ENCODE data around the gene CASZ1. TPM values are rescaled to one million over a fixed set of nuclear protein-coding genes. Genes with fewer than 3 reads are reported as not detected.

Gene CASZ1
- total and polyA plus RNA-seq, 2 donors (not counting 1 experiment from before 2014, with no cell fraction given): 0.34 to 0.50 TPM

DNA sequence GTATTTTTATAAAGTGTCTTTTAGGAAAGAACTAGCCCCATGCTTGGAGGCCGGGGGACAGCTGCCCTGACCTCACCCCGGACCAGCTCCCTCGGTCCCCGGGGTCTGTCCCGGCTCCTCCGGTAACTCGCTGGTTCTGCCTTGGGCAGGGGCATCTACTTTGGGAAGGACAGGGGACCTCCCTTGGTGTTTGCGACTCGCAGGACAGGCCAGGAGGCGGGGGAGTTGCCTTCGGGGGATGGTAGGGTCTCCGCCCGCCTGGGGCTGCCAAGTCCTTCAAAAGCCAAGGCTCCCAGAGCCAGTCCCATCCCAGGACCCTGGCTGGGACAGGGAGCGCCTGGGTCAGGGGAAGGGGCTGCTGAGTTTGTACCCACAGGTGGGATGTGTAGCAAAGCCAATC is 163.8 kb downstream of the CASZ1 start:
- no peak overlapping the region for H3K4me2 ChIP-seq (ENCODE audit: extremely low read depth, insufficient read depth, low read length)
- no peak for DNase-seq (ENCODE audit: low read depth in 2 of 2)
- no peak overlapping the region for H3K27ac ChIP-seq (ENCODE audit: insufficient read depth, low read length)
- no peaks in the 10 kb centered on the region for H3K4me1 ChIP-seq (ENCODE audit: control insufficient read depth, extremely low read depth, insufficient read depth, low read length)
- no peaks in the 10 kb centered on the region for H3K9me3 ChIP-seq (ENCODE audit: control insufficient read depth, insufficient read depth, low read depth, low read length)
- no peaks in the 10 kb centered on the region for H3K27me3 ChIP-seq (ENCODE audit: control insufficient read depth, insufficient read depth, low read length)
- H3K36me3 ChIP-seq (ENCODE audit: control insufficient read depth, insufficient read depth, low read length): peaks cover 2% of the 10 kb centered on the region
- TF ChIP-seq EZH2 (IDR thresholded peaks at IDR 0.05; ENCODE audit: low read length, missing control alignments): no peak
- TF ChIP-seq, protein P1, sequence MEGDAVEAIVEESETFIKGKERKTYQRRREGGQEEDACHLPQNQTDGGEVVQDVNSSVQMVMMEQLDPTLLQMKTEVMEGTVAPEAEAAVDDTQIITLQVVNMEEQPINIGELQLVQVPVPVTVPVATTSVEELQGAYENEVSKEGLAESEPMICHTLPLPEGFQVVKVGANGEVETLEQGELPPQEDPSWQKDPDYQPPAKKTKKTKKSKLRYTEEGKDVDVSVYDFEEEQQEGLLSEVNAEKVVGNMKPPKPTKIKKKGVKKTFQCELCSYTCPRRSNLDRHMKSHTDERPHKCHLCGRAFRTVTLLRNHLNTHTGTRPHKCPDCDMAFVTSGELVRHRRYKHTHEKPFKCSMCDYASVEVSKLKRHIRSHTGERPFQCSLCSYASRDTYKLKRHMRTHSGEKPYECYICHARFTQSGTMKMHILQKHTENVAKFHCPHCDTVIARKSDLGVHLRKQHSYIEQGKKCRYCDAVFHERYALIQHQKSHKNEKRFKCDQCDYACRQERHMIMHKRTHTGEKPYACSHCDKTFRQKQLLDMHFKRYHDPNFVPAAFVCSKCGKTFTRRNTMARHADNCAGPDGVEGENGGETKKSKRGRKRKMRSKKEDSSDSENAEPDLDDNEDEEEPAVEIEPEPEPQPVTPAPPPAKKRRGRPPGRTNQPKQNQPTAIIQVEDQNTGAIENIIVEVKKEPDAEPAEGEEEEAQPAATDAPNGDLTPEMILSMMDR (conservative IDR thresholded peaks at IDR 0.05 in 1 of 2, IDR thresholded peaks at IDR 0.05 in 1 of 2; ENCODE audit: low read depth in 1 of 2, low read length in 2 of 2): no peak
- no peak overlapping the region for H3K9ac ChIP-seq (ENCODE audit: insufficient read depth, low read length)
- H3K4me3 ChIP-seq (replicated peaks in 1 of 4; ENCODE audit: control extremely low read depth in 1 of 4, insufficient read depth in 1 of 4, low read depth in 3 of 4, low read length in 4 of 4): no peak overlapping the region
- no peak overlapping the region for H2AFZ ChIP-seq (ENCODE audit: low read length)
- no peaks in the 10 kb centered on the region for H3K79me2 ChIP-seq (ENCODE audit: control insufficient read depth, insufficient read depth, low read length)
- H4K20me1 ChIP-seq (ENCODE audit: control insufficient read depth, extremely low read depth, insufficient read depth, low read length): no peaks in the 10 kb centered on the region

DNA sequence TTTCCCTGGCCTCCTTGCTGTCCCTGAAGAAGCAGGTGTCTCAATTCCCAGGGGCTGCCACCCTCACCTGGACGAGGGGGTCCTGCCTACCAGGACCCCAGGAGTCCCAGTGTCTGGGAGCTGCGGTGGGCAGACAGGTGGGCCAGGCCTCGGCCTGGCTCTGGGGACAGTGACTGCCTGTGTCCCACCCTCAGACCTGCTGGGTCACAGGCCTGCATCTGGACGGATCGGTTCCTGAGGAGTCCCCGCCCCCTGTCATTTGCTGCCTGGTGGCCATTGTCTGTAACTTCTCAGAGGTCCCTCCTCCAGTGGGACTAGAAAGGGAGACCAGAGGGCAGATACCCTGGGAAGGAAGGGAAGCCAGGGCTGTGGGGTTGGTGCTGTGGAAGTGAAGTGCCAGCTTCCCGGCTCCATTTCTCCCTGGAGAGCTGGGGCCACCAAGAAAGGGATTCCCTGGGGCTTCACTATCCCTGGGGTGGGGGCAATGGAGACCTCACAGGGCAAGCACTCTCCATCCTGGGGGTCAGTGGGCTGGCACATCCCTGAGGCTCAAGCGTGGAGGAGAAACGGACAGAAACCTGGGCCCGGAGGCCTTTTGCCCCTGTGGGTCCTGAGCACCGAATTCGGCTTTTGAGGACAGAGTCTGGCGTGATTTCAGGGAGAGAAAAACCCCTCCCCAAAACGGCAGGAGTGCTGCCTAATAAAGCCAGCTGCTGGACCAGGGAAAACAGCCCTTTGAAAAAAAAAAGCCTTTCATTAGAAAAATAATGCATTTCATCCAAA is 164.4 kb downstream of the CASZ1 start:
- peak in 1 of 2 donors; percentile 20 for DNase-seq (ENCODE audit: low read depth in 2 of 2)

DNA sequence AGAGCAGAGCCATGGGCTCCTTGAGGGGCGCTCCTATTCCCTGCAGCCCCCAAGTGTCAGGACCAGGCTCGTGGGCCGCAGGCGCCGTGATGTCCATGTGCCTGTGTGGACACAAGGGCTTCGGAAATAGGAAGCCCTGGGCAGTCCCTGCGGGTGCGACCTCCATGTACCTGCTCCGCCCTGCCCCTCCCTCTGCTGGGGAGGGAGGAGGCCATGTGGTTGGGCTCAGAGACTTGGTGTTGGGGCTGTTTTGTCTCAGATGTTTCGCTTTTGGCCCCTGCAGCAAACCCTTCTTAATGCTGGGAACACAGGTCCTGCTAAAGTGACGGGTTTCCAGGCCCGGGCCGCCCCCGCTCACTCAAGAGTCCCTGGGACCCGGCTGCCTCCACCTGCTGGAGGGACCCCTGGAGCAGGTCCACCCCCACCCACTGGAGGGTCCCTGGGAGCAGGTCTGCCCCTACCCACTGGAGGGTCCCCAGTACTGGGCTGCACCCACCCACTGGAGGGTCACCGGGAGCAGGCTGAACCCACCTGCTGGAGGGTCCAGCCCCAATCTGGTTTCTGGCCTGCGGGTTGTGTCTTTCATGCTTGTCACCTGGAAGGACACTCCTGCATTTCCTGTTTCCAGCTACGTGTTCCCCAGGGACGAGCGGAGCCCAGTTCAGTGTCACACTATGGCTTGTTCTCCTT is 165.2 kb downstream of the CASZ1 start:
- Histone ChIP-seq H3K4me1 (ENCODE audit: control insufficient read depth, extremely low read depth, insufficient read depth, low read length) (no peaks in the 10 kb centered on the region), H3K4me2 (ENCODE audit: extremely low read depth, insufficient read depth, low read length) (no peak overlapping the region)
- no peak for TF ChIP-seq EZH2 (IDR thresholded peaks at IDR 0.05; ENCODE audit: low read length, missing control alignments)
- TF ChIP-seq, protein P1 (conservative IDR thresholded peaks at IDR 0.05 in 1 of 2, IDR thresholded peaks at IDR 0.05 in 1 of 2; ENCODE audit: low read depth in 1 of 2, low read length in 2 of 2): no peak

More for the DNA sequence above, 164.4 kb downstream of the CASZ1 start:
- Histone ChIP-seq H3K9me3 (ENCODE audit: control insufficient read depth, insufficient read depth, low read depth, low read length) (no peaks in the 10 kb centered on the region), H3K4me3 (replicated peaks in 1 of 4; ENCODE audit: control extremely low read depth in 1 of 4, insufficient read depth in 1 of 4, low read depth in 3 of 4, low read length in 4 of 4) (no peak overlapping the region), H4K20me1 (ENCODE audit: control insufficient read depth, extremely low read depth, insufficient read depth, low read length) (no peaks in the 10 kb centered on the region), H2AFZ (ENCODE audit: low read length) (no peak overlapping the region), H3K79me2 (ENCODE audit: control insufficient read depth, insufficient read depth, low read length) (no peaks in the 10 kb centered on the region), H3K27me3 (ENCODE audit: control insufficient read depth, insufficient read depth, low read length) (no peaks in the 10 kb centered on the region), H3K4me2 (ENCODE audit: extremely low read depth, insufficient read depth, low read length) (no peak overlapping the region), H3K36me3 (ENCODE audit: control insufficient read depth, insufficient read depth, low read length) (peaks cover 2% of the 10 kb centered on the region), H3K27ac (ENCODE audit: insufficient read depth, low read length) (no peak overlapping the region), H3K4me1 (ENCODE audit: control insufficient read depth, extremely low read depth, insufficient read depth, low read length) (no peaks in the 10 kb centered on the region), H3K9ac (ENCODE audit: insufficient read depth, low read length) (no peak overlapping the region)
- no peak for TF ChIP-seq EZH2 (IDR thresholded peaks at IDR 0.05; ENCODE audit: low read length, missing control alignments)
- TF ChIP-seq, protein P1 (conservative IDR thresholded peaks at IDR 0.05 in 1 of 2, IDR thresholded peaks at IDR 0.05 in 1 of 2; ENCODE audit: low read depth in 1 of 2, low read length in 2 of 2): no peak

More for the DNA sequence above, 165.2 kb downstream of the CASZ1 start:
- H4K20me1 ChIP-seq (ENCODE audit: control insufficient read depth, extremely low read depth, insufficient read depth, low read length): no peaks in the 10 kb centered on the region
- peaks cover 4% of the 10 kb centered on the region for H3K36me3 ChIP-seq (ENCODE audit: control insufficient read depth, insufficient read depth, low read length)
- no peak for DNase-seq (ENCODE audit: low read depth in 2 of 2)
- H3K79me2 ChIP-seq (ENCODE audit: control insufficient read depth, insufficient read depth, low read length): no peaks in the 10 kb centered on the region
- H3K27me3 ChIP-seq (ENCODE audit: control insufficient read depth, insufficient read depth, low read length): no peaks in the 10 kb centered on the region
- H3K27ac ChIP-seq (ENCODE audit: insufficient read depth, low read length): no peak overlapping the region
- H2AFZ ChIP-seq (ENCODE audit: low read length): no peak overlapping the region
- H3K9me3 ChIP-seq (ENCODE audit: control insufficient read depth, insufficient read depth, low read depth, low read length): no peaks in the 10 kb centered on the region
- no peak overlapping the region for H3K9ac ChIP-seq (ENCODE audit: insufficient read depth, low read length)
- no peak overlapping the region for H3K4me3 ChIP-seq (replicated peaks in 1 of 4; ENCODE audit: control extremely low read depth in 1 of 4, insufficient read depth in 1 of 4, low read depth in 3 of 4, low read length in 4 of 4)
